Measurements from ENCODE around the gene WDR70. TPM values are rescaled to one million over a fixed set of nuclear protein-coding genes. Genes with fewer than 3 reads are reported as not detected.

WDR70 gene
- total and polyA plus RNA-seq, 2 of the 8 experiments (the other 6 are each of a cell fraction or from before 2014, with no cell fraction given): 10.6 to 37.4 TPM

DNA sequence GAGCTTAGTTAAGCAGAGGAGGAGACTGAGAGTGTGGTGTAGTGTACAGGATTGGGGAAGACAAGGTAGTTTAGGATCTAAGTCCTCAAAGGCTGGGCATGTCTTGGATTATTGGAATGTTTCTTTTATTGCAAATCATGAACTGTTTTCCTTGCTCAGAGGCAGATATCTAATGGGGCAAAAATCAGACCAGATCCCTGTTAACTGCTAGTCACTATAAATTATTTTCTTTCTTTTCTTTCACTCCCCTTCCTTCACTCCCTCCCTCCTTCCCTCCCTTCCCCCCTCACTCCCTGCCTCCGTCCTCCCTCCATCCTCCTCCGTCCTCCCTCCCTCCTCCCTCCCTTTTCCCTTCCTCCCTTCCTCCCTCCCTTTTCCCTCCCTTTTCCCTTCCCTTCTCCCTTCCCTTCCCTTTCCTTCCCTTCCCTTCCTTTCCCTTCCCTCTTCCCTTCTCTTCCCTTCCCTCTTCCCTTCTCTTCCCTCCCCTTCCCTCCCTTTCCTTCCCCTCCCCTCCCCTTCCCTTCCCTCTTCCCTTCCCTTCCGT, 117.9 kb downstream of the WDR70 start:
- Histone ChIP-seq H3K27ac (ENCODE audit: low read depth, low read length) (no peak overlapping the region), H3K56ac (replicated peaks; ENCODE audit: insufficient read length, low read depth, low read length) (no peak overlapping the region), H4K20me1 (replicated peaks in 1 of 2; ENCODE audit: control insufficient read depth in 1 of 2, insufficient read depth in 2 of 2, low read length in 2 of 2) (no peaks in the 10 kb centered on the region), H2AK5ac (ENCODE audit: low read depth, low read length) (no peak overlapping the region; the same call in 1 of the 2 replicates), H3K27me3 (replicated peaks in 1 of 4; ENCODE audit: control insufficient read depth in 3 of 4, extremely low read depth in 1 of 4, insufficient read depth in 3 of 4, low read length in 3 of 4) (no peaks in the 10 kb centered on the region), H3K36me3 (ENCODE audit: control insufficient read depth in 2 of 4, insufficient read depth in 4 of 4, low read length in 3 of 4) (no peaks in the 10 kb centered on the region), H2AFZ (ENCODE audit: low read length) (no peak overlapping the region), H3K4me1 (replicated peaks in 1 of 4; ENCODE audit: control insufficient read depth in 3 of 4, insufficient read depth in 4 of 4, low read length in 3 of 4) (no peaks in the 10 kb centered on the region), H3K23ac (ENCODE audit: insufficient read length) (no peak overlapping the region), H3K14ac (ENCODE audit: insufficient read length) (no peak overlapping the region), H4K8ac (ENCODE audit: extremely low read depth, insufficient read depth, low read length) (no peak overlapping the region), H3K9ac (replicated peaks in 1 of 4; ENCODE audit: extremely low read depth in 1 of 4, low read depth in 3 of 4, low read length in 3 of 4) (no peak overlapping the region), H3K23me2 (ENCODE audit: low read depth, low read length) (no peaks in the 10 kb centered on the region; the same call in 1 of the 2 replicates), H2BK5ac (ENCODE audit: low read depth, low read length) (no peak overlapping the region), H3K18ac (ENCODE audit: extremely low read depth, low read length) (no peak overlapping the region), H2BK20ac (ENCODE audit: low read length) (no peak overlapping the region), H3K4me2 (ENCODE audit: insufficient read depth in 1 of 2, low read depth in 2 of 2, low read length in 2 of 2) (no peak overlapping the region), H3K79me1 (ENCODE audit: low read depth, low read length) (no peaks in the 10 kb centered on the region), H2BK120ac (replicated peaks; ENCODE audit: low read depth, low read length) (no peak overlapping the region), H2BK12ac (ENCODE audit: low read depth, low read length) (no peak overlapping the region), H4K91ac (replicated peaks; ENCODE audit: insufficient read length, low read length) (no peak overlapping the region), H4K5ac (ENCODE audit: insufficient read length, low read depth, low read length) (no peak overlapping the region), H3K4ac (replicated peaks; ENCODE audit: insufficient read length, low read depth, low read length) (no peak overlapping the region), H3K79me2 (ENCODE audit: control insufficient read depth in 1 of 2, insufficient read depth in 2 of 2, low read length in 2 of 2) (no peaks in the 10 kb centered on the region), H3K9me3 (ENCODE audit: insufficient read depth in 2 of 2, low read depth in 1 of 2, low read length in 1 of 2) (no peaks in the 10 kb centered on the region), H2BK15ac (ENCODE audit: low read length) (no peak overlapping the region), H3K4me3 (ENCODE audit: extremely low read depth in 1 of 4, insufficient read depth in 2 of 4, low read depth in 3 of 4, low read length in 4 of 4) (no peak overlapping the region)
- FAIRE-seq (no peak), DNase-seq (ENCODE audit: low read depth in 1 of 2, low spot score in 2 of 2) (no peak)
- POLR2A ChIA-PET (ENCODE audit: partially characterized antibody): interaction anchor here (1.1 kb wide), 1 partner anchor 19 kb away, joined by 3 read pairs; no protein-coding TSS in a partner anchor
- TF ChIP-seq CTBP2 (IDR thresholded peaks at IDR 0.05; ENCODE audit: borderline replicate concordance, insufficient read depth, insufficient read length, low read length) (no peak), FOSL1 (IDR thresholded peaks at IDR 0.05; ENCODE audit: insufficient read depth, low read depth, low read length) (no peak), KDM4A (IDR thresholded peaks at IDR 0.05; ENCODE audit: low read depth, low read length, severe bottlenecking) (no peak), ZNF274 (IDR thresholded peaks at IDR 0.05; ENCODE audit: borderline replicate concordance, extremely low read depth, low read length) (no peak), POLR2A (IDR thresholded peaks at IDR 0.05; ENCODE audit: control extremely low read depth in 1 of 2, low read depth in 2 of 2, low read length in 2 of 2) (no peak), SIN3A (conservative IDR thresholded peaks at IDR 0.05 in 1 of 2, IDR thresholded peaks at IDR 0.05 in 1 of 2; ENCODE audit: low read depth in 1 of 2, low read length in 2 of 2) (no peak), CEBPB (IDR thresholded peaks at IDR 0.05; ENCODE audit: low read depth, low read length) (no peak), TAF1 (IDR thresholded peaks at IDR 0.05; ENCODE audit: low read depth, low read length) (no peak), CHD1 (IDR thresholded peaks at IDR 0.05; ENCODE audit: low read depth, low read length) (no peak), PHF8 (conservative IDR thresholded peaks at IDR 0.05; ENCODE audit: low read depth, low read length) (no peak), CBX8 (IDR thresholded peaks at IDR 0.05; ENCODE audit: borderline replicate concordance, low read depth, low read length) (no peak), HDAC6 (IDR thresholded peaks at IDR 0.05; ENCODE audit: low read depth, low read length) (no peak), SAP30 (IDR thresholded peaks at IDR 0.05; ENCODE audit: insufficient read depth, insufficient replicate concordance, low read length) (no peak)
- CTCF ChIA-PET (ENCODE audit: partially characterized antibody): interaction anchor here (1.2 kb wide), 1 partner anchor 11 kb away, joined by 3 read pairs; no protein-coding TSS in a partner anchor
- 53 to 58% methylated on average over 1 to 2 of the region's 3 CpGs for WGBS, 2 experiments (ENCODE audit: extremely low coverage in 1 of 2, insufficient coverage in 1 of 2, insufficient read length in 1 of 2, insufficient replicate concordance in 2 of 2, low coverage in 1 of 2, low lambda C conversion rate in 2 of 2, missing lambda C conversion rate in 1 of 2)
